Naive thymus-derived CD8-positive, alpha-beta T cell (primary cell): ENCODE data around the gene FOXRED2. TPM values are rescaled to one million over a fixed set of nuclear protein-coding genes. Genes with fewer than 3 reads are reported as not detected.
"Not testable (repeated sequence)": the region's sequence is repeated elsewhere in the genome, so short reads cannot be mapped to it uniquely, and the experiment has no call there.

ENCODE experiments used
- ATAC-seq, 2 donors: fragments of 150-1000 bp; cut with Tn5 transposase in 1 of 2; sonication (Bioruptor Pico), chemical (Tn5 transposase) in 1 of 2; 1 replicate in 1 of 2; 2 replicates in 1 of 2; pipeline ENCODE4 v1.10.0; 2021; ENCODE audit warnings: mild to moderate bottlenecking in 2 of 2, moderate library complexity in 2 of 2
- POLR2A ChIA-PET: fragments of 350-600 bp; sonication (Branson Sonifier 250); formaldehyde crosslinking; loops from one replicate; lab custom pipeline; 2021; ENCODE audit warnings: antibody characterized with exemption; lab: Charles Lee
- DNase-seq, 10 donors: peaks; one replicate each; pipeline versions ENCODE4 v3.0.0 to v3.0.0-alpha.2; 2020 to 2022
- H3K27ac Mint-ChIP-seq, 10 donors: one replicate each; pipeline ENCODE4 v1.8.0; 2020 to 2022; ENCODE audit warnings: mild to moderate bottlenecking in 10 of 10, mixed read lengths in 10 of 10, moderate library complexity in 4 of 10, inconsistent platforms in 1 of 10
- H3K27me3 Mint-ChIP-seq, 5 donors: one replicate each; pipeline ENCODE4 v1.8.0; 2021 to 2022; ENCODE audit warnings: mixed read lengths in 5 of 5
- H3K36me3 Mint-ChIP-seq, 3 donors: one replicate each; pipeline ENCODE4 v1.8.0; 2020 to 2022; ENCODE audit warnings: mixed read lengths in 3 of 3, mild to moderate bottlenecking in 2 of 3, inconsistent platforms in 1 of 3
- H3K4me1 Mint-ChIP-seq, 4 donors: one replicate each; pipeline ENCODE4 v1.8.0; 2021 to 2022; ENCODE audit warnings: mixed read lengths in 4 of 4
- H3K4me3 Mint-ChIP-seq, 10 donors: one replicate each; pipeline ENCODE4 v1.8.0; 2020 to 2022; ENCODE audit warnings: mild to moderate bottlenecking in 10 of 10, mixed read lengths in 10 of 10, moderate library complexity in 6 of 10, inconsistent platforms in 1 of 10
- H3K9me3 Mint-ChIP-seq, 9 donors: one replicate each; pipeline ENCODE4 v1.8.0; 2020 to 2022; ENCODE audit warnings: mixed read lengths in 9 of 9, mild to moderate bottlenecking in 3 of 9, inconsistent platforms in 1 of 9, moderate library complexity in 1 of 9
- polyA plus RNA-seq, 3 donors: library from polyadenylated mRNA; unstranded; fragments of 300-500 nt; fragmentation: Illumina TruSeq; gene quantifications; one replicate each; pipeline ENCODE4 v1.2.3, GENCODE V29; 2021
- total RNA-seq, 8 experiments: library from RNA in 2 of 8; stranded (reverse) in 2 of 8; gene quantifications; one replicate each; pipeline ENCODE4 v1.2.3 and lab custom pipeline; 2021 to 2026

The FOXRED2 gene
- total and polyA plus RNA-seq, 5 experiments from 2014 or later, result 1.8 to 6.8 (median 6.7) TPM

- not testable (repeated sequence) for H3K9me3 Mint-ChIP-seq, H3K27me3 Mint-ChIP-seq, DNase-seq, ATAC-seq, H3K36me3 Mint-ChIP-seq
- Mint-ChIP-seq H3K27ac (peak overlapping the region; percentile 72 to 98 (median 97)), H3K4me1 (peaks cover 17 to 67% (median 59%) of the 10 kb centered on the region in 4 donors), H3K4me3 (peak overlapping the region; percentile 38 to 83 (median 73))
- POLR2A ChIA-PET, result interaction anchor here (0.7 to 5.3 kb wide), 8 partner anchors 10 to 125 kb away, joined by 3 to 41 read pairs (median 10); partner anchors contain the start of genes MYH9 and TXN2
Observed at GRCh38 chr22:36452978-36453607, 53.7 kb downstream of the FOXRED2 start.

- no peaks in the 10 kb centered on the region for H3K27me3 Mint-ChIP-seq
- H3K36me3 Mint-ChIP-seq, result no peaks in the 10 kb centered on the region
- peak overlapping the region; percentile 38 to 83 (median 74) for H3K4me3 Mint-ChIP-seq
- POLR2A ChIA-PET, result interaction anchor here (0.7 to 5.3 kb wide), 18 partner anchors 10 to 124 kb away, joined by 3 to 41 read pairs (median 6); partner anchors contain the start of genes MYH9 and TXN2
- H3K27ac Mint-ChIP-seq, result peak overlapping the region; percentile 90 to 98 (median 97)
- peak; percentile 3 to 7 for ATAC-seq
- H3K4me1 Mint-ChIP-seq, result peaks cover 17 to 73% (median 61%) of the 10 kb centered on the region in 4 donors
- H3K9me3 Mint-ChIP-seq, result no peaks in the 10 kb centered on the region
- DNase-seq, result peak in 2 of 10 donors; percentile 15 to 18
Observed at GRCh38 chr22:36452250-36452977, 54.4 kb downstream of the FOXRED2 start.

- not testable (repeated sequence) for DNase-seq, H3K9me3 Mint-ChIP-seq, H3K36me3 Mint-ChIP-seq, ATAC-seq, H3K27me3 Mint-ChIP-seq
- Mint-ChIP-seq H3K4me1 (peaks cover 16 to 71% (median 58%) of the 10 kb centered on the region in 4 donors), H3K4me3 (peak overlapping the region in 7 of 10 donors; percentile 14 to 83 (median 75)), H3K27ac (peak overlapping the region; percentile 90 to 98 (median 97))
- POLR2A ChIA-PET, result interaction anchor here (0.6 to 2.2 kb wide), 12 partner anchors 11 to 138 kb away, joined by 4 to 16 read pairs (median 6); no protein-coding TSS in a partner anchor
Observed at GRCh38 chr22:36450923-36451322, 55.9 kb downstream of the FOXRED2 start.

- H3K9me3 Mint-ChIP-seq, result no peaks in the 10 kb centered on the region
- no peaks in the 10 kb centered on the region for H3K27me3 Mint-ChIP-seq
- peak overlapping the region in 7 of 10 donors; percentile 35 to 98 (median 72) for H3K27ac Mint-ChIP-seq
- DNase-seq (no peak), ATAC-seq (no peak)
- POLR2A ChIA-PET, result interaction anchor here (0.7 to 1.8 kb wide), 2 partner anchors 114 to 116 kb away, joined by 3 read pairs; no protein-coding TSS in a partner anchor
- H3K4me3 Mint-ChIP-seq, result no peak overlapping the region
- H3K4me1 Mint-ChIP-seq, result peaks cover 13 to 73% (median 52%) of the 10 kb centered on the region in 4 donors
- no peaks in the 10 kb centered on the region for H3K36me3 Mint-ChIP-seq
Observed at GRCh38 chr22:36449596-36450175, 57.2 kb downstream of the FOXRED2 start.

GRCh38 chr22:36447632-36448031 is 59.2 kb downstream of the FOXRED2 start:
- H3K27ac Mint-ChIP-seq, result peak overlapping the region in 4 of 10 donors; percentile 36 to 62 (median 50)
- DNase-seq (no peak), ATAC-seq (no peak)
- POLR2A ChIA-PET, result interaction anchor here (0.8 to 2.8 kb wide), 2 partner anchors 10 to 11 kb away, joined by 3 to 17 read pairs; no protein-coding TSS in a partner anchor
- H3K4me1 Mint-ChIP-seq, result peaks cover 9 to 70% (median 46%) of the 10 kb centered on the region in 4 donors
- no peaks in the 10 kb centered on the region for H3K36me3 Mint-ChIP-seq
- no peak overlapping the region for H3K4me3 Mint-ChIP-seq
- no peaks in the 10 kb centered on the region for H3K9me3 Mint-ChIP-seq
- no peaks in the 10 kb centered on the region for H3K27me3 Mint-ChIP-seq

GRCh38 chr22:36445158-36445668 is 61.6 kb downstream of the FOXRED2 start:
- Mint-ChIP-seq H3K4me3 (no peak overlapping the region), H3K27ac (peak overlapping the region in 2 of 10 donors; percentile 7 to 25), H3K9me3 (no peaks in the 10 kb centered on the region), H3K36me3 (no peaks in the 10 kb centered on the region), H3K4me1 (peaks cover 1 to 57% (median 28%) of the 10 kb centered on the region in 4 donors), H3K27me3 (no peaks in the 10 kb centered on the region)
- POLR2A ChIA-PET, result interaction anchor here (0.6 to 2.8 kb wide), 3 partner anchors 9 to 111 kb away, joined by 3 to 17 read pairs (median 4); no protein-coding TSS in a partner anchor
- ATAC-seq (no peak), DNase-seq (no peak)

- peaks cover 4 to 50% (median 25%) of the 10 kb centered on the region in 4 donors for H3K4me1 Mint-ChIP-seq
- POLR2A ChIA-PET, result interaction anchor here (0.7 to 1.1 kb wide), 4 partner anchors 10 to 168 kb away, joined by 3 to 7 read pairs (median 4); no protein-coding TSS in a partner anchor
- no peaks in the 10 kb centered on the region for H3K9me3 Mint-ChIP-seq
- ATAC-seq, result no peak
- DNase-seq, result no peak
- H3K36me3 Mint-ChIP-seq, result no peaks in the 10 kb centered on the region
- no peaks in the 10 kb centered on the region for H3K27me3 Mint-ChIP-seq
- no peak overlapping the region for H3K4me3 Mint-ChIP-seq
- H3K27ac Mint-ChIP-seq, result no peak overlapping the region
Observed at GRCh38 chr22:36443198-36443770, 63.6 kb downstream of the FOXRED2 start.

GRCh38 chr22:36442506-36443197 is 64.2 kb downstream of the FOXRED2 start:
- peaks cover 4 to 47% (median 23%) of the 10 kb centered on the region in 4 donors for H3K4me1 Mint-ChIP-seq
- ATAC-seq (no peak), DNase-seq (no peak)
- H3K27me3 Mint-ChIP-seq, result no peaks in the 10 kb centered on the region
- POLR2A ChIA-PET, result interaction anchor here (0.8 to 1.1 kb wide), 2 partner anchors 11 to 108 kb away, joined by 3 to 4 read pairs; no protein-coding TSS in a partner anchor
- no peaks in the 10 kb centered on the region for H3K9me3 Mint-ChIP-seq
- no peaks in the 10 kb centered on the region for H3K36me3 Mint-ChIP-seq
- H3K27ac Mint-ChIP-seq, result peak overlapping the region in 2 of 10 donors; percentile 24 to 33
- H3K4me3 Mint-ChIP-seq, result peak overlapping the region in 1 of 10 donors; percentile 29

- Mint-ChIP-seq H3K4me1 (peaks cover 9 to 58% (median 32%) of the 10 kb centered on the region in 4 donors), H3K27ac (peak overlapping the region in 2 of 10 donors; percentile 56 to 69)
- POLR2A ChIA-PET, result no interaction called here
Observed at GRCh38 chr22:36440429-36441002, 66.3 kb downstream of the FOXRED2 start.

GRCh38 chr22:36439481-36440271 is 67.2 kb downstream of the FOXRED2 start:
- POLR2A ChIA-PET, result interaction anchor here (0.6 kb wide), 1 partner anchor 11 kb away, joined by 4 read pairs; no protein-coding TSS in a partner anchor
- H3K4me1 Mint-ChIP-seq, result peaks cover 12 to 59% (median 40%) of the 10 kb centered on the region in 4 donors
- DNase-seq, result no peak
- ATAC-seq, result no peak
- H3K9me3 Mint-ChIP-seq, result no peaks in the 10 kb centered on the region
- no peaks in the 10 kb centered on the region for H3K27me3 Mint-ChIP-seq
- no peaks in the 10 kb centered on the region for H3K36me3 Mint-ChIP-seq
- H3K4me3 Mint-ChIP-seq, result no peak overlapping the region
- peak overlapping the region in 7 of 10 donors; percentile 3 to 69 (median 40) for H3K27ac Mint-ChIP-seq

More at GRCh38 chr22:36440429-36441002, 66.3 kb downstream of the FOXRED2 start:
- H3K4me3 Mint-ChIP-seq, result no peak overlapping the region
- DNase-seq (no peak), ATAC-seq (no peak)
- H3K27me3 Mint-ChIP-seq, result no peaks in the 10 kb centered on the region
- H3K9me3 Mint-ChIP-seq, result no peaks in the 10 kb centered on the region
- no peaks in the 10 kb centered on the region for H3K36me3 Mint-ChIP-seq
